Measurements from ENCODE around the gene CLVS2. TPM values are rescaled to one million over a fixed set of nuclear protein-coding genes. Genes with fewer than 3 reads are reported as not detected.

The CLVS2 gene
- polyA plus RNA-seq, 3 donors from 2014 or later = not detected

DNA sequence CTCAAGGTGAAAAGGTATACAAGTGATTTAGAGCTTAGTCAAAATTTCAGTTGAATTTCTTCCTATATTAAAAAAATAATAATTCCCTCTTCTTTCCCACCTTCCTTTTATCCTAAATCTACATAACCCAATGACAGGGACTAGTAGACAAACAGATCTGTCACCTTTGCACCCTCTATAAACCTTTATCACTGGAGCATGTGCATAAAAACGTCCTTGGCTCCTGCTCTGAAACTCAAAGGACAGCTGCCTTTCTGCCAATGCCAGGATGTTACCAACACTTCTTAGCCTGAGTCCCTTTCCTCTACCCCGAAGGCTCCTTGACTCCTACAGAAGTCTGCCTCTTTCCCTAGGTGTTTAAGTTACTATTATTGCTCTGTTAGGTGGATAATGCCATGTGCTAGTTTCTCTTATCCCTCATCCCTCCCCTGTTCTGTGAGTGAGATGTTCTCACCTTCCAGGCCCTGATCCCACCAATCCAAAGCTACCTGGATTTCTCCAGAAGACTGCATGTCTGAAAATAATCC, 4.3 kb downstream of the CLVS2 start:
- no peak overlapping the region for H3K4me3 Mint-ChIP-seq
- DNase-seq = no peak
- peaks cover 0 to 8% (median 5%) of the 10 kb centered on the region in 3 donors for H3K36me3 Mint-ChIP-seq
- H3K9me3 Mint-ChIP-seq = peaks cover 3 to 30% (median 14%) of the 10 kb centered on the region in 6 donors
- H3K4me1 Mint-ChIP-seq = no peaks in the 10 kb centered on the region
- H3K27me3 Mint-ChIP-seq (ENCODE audit: low read depth in 3 of 3) = peaks cover 8 to 9% (median 9%) of the 10 kb centered on the region in 3 donors
- H3K27ac Mint-ChIP-seq = no peak overlapping the region

GRCh38 chr6:123001540-123001939, 5.5 kb downstream of the CLVS2 start:
- no peaks in the 10 kb centered on the region for H3K4me1 Mint-ChIP-seq

GRCh38 chr6:123007885-123008284, 11.8 kb downstream of the CLVS2 start:
- H3K4me1 Mint-ChIP-seq = no peaks in the 10 kb centered on the region
- DNase-seq = no peak
- no peak overlapping the region for H3K4me3 Mint-ChIP-seq
- H3K27ac Mint-ChIP-seq = no peak overlapping the region
- H3K36me3 Mint-ChIP-seq = peaks cover 0 to 3% (median 0%) of the 10 kb centered on the region in 3 donors
- H3K27me3 Mint-ChIP-seq (ENCODE audit: low read depth in 3 of 3) = peaks cover 0 to 6% (median 2%) of the 10 kb centered on the region in 3 donors
- H3K9me3 Mint-ChIP-seq = peaks cover 1 to 21% (median 4%) of the 10 kb centered on the region in 6 donors

More at GRCh38 chr6:123001540-123001939, 5.5 kb downstream of the CLVS2 start:
- no peak for DNase-seq
- Mint-ChIP-seq H3K9me3 (peaks cover 1 to 32% (median 11%) of the 10 kb centered on the region in 6 donors), H3K36me3 (peaks cover 0 to 8% (median 5%) of the 10 kb centered on the region in 3 donors), H3K4me3 (no peak overlapping the region), H3K27ac (no peak overlapping the region), H3K27me3 (ENCODE audit: low read depth in 3 of 3) (peaks cover 4 to 7% (median 7%) of the 10 kb centered on the region in 3 donors)

GRCh38 chr6:123009059-123009458, 13.0 kb downstream of the CLVS2 start:
- peaks cover 1 to 21% (median 4%) of the 10 kb centered on the region in 6 donors for H3K9me3 Mint-ChIP-seq
- no peak overlapping the region for H3K4me3 Mint-ChIP-seq
- no peaks in the 10 kb centered on the region for H3K36me3 Mint-ChIP-seq
- no peaks in the 10 kb centered on the region for H3K4me1 Mint-ChIP-seq
- no peak for DNase-seq
- no peak overlapping the region for H3K27ac Mint-ChIP-seq
- H3K27me3 Mint-ChIP-seq (ENCODE audit: low read depth in 3 of 3) = peaks cover 0 to 6% (median 2%) of the 10 kb centered on the region in 3 donors

- no peak overlapping the region for H3K4me3 Mint-ChIP-seq
- no peaks in the 10 kb centered on the region for H3K36me3 Mint-ChIP-seq
- H3K4me1 Mint-ChIP-seq = no peaks in the 10 kb centered on the region
- H3K27me3 Mint-ChIP-seq (ENCODE audit: low read depth in 3 of 3) = peaks cover 0 to 3% (median 2%) of the 10 kb centered on the region in 3 donors
- no peak for DNase-seq
- peaks cover 2 to 35% (median 4%) of the 10 kb centered on the region in 6 donors for H3K9me3 Mint-ChIP-seq
- H3K27ac Mint-ChIP-seq = no peak overlapping the region
These were observed 18.8 kb downstream of the CLVS2 start for GRCh38 chr6:123014835-123015234.

DNA sequence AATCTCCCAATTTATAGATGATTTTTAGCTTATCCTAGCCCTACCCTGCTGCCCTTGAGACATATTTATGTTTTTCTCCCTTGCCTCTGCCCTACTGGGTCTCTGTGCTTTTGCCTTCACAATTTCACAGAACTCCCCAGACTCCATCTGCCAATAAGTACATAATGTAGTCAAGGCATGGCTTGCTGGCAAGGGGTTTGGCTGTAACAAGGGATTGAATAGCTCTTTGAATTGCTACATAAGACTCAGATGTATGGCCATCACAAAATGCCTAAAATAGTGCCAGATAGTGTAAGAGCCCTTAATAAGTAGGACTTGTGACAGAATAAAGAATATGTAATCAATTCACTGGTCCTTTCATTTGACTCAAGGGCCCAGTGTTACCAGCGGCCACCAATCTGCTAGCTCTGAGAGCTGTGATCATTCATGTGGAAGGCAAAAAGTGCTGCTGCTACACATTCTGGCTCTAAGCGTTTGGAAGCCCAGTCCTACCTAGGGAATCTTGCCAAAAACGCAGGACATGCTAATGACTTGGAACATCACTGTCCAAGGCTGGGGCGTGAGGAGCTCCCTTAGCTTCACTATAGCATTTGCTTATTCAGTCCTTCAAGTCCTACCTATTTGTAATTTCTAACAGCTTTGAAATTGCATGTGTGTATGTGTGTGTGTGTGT, 20.5 kb downstream of the CLVS2 start:
- Mint-ChIP-seq H3K4me1 (no peaks in the 10 kb centered on the region), H3K27me3 (ENCODE audit: low read depth in 3 of 3) (peaks cover 0 to 2% (median 1%) of the 10 kb centered on the region in 3 donors), H3K4me3 (no peak overlapping the region), H3K9me3 (peaks cover 0 to 37% (median 3%) of the 10 kb centered on the region in 6 donors), H3K27ac (no peak overlapping the region), H3K36me3 (no peaks in the 10 kb centered on the region)
- no peak for DNase-seq

GRCh38 chr6:123017104-123017682, 21.2 kb downstream of the CLVS2 start:
- DNase-seq = no peak
- Mint-ChIP-seq H3K4me1 (no peaks in the 10 kb centered on the region), H3K27me3 (ENCODE audit: low read depth in 3 of 3) (peaks cover 0 to 2% (median 1%) of the 10 kb centered on the region in 3 donors), H3K9me3 (peaks cover 0 to 37% (median 3%) of the 10 kb centered on the region in 6 donors), H3K4me3 (no peak overlapping the region), H3K36me3 (no peaks in the 10 kb centered on the region), H3K27ac (no peak overlapping the region)

GRCh38 chr6:123022975-123023374, 26.9 kb downstream of the CLVS2 start:
- Mint-ChIP-seq H3K4me3 (no peak overlapping the region), H3K9me3 (peaks cover 0 to 21% (median under 1%) of the 10 kb centered on the region in 6 donors), H3K27ac (no peak overlapping the region), H3K27me3 (ENCODE audit: low read depth in 3 of 3) (peaks cover 0 to 2% (median 0%) of the 10 kb centered on the region in 3 donors), H3K36me3 (no peaks in the 10 kb centered on the region), H3K4me1 (no peaks in the 10 kb centered on the region)
- no peak for DNase-seq

DNA sequence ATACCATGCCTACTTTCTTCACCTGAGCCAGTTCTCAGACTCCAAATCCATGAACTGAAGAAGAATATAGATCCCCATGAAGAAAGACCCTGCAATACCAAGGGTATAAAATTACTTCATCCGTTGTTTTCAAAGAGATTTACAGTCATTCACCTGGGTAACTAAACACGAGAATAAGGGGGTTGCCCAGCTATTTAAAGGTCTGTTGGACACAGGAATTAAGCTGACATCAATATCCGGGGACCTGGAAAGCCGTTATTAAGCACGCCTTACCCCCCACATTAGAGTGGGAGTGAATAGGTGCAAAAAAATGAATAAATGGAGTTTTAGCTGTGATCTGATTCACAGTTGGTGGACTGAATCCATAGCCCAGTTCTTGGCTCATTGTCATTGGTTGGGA, 28.9 kb downstream of the CLVS2 start:
- Mint-ChIP-seq H3K27me3 (ENCODE audit: low read depth in 3 of 3) (no peaks in the 10 kb centered on the region), H3K4me1 (no peaks in the 10 kb centered on the region), H3K4me3 (no peak overlapping the region), H3K36me3 (no peaks in the 10 kb centered on the region), H3K27ac (no peak overlapping the region), H3K9me3 (peaks cover 0 to 15% (median under 1%) of the 10 kb centered on the region in 6 donors)
- DNase-seq = no peak

- H3K27ac Mint-ChIP-seq = no peak overlapping the region
- no peak overlapping the region for H3K4me3 Mint-ChIP-seq
- H3K4me1 Mint-ChIP-seq = no peaks in the 10 kb centered on the region
- no peaks in the 10 kb centered on the region for H3K36me3 Mint-ChIP-seq
- H3K27me3 Mint-ChIP-seq (ENCODE audit: low read depth in 3 of 3) = no peaks in the 10 kb centered on the region
- no peak for DNase-seq
- H3K9me3 Mint-ChIP-seq = peaks cover 0 to 9% (median under 1%) of the 10 kb centered on the region in 6 donors
These were observed 31.4 kb downstream of the CLVS2 start for GRCh38 chr6:123027408-123027807.

DNA sequence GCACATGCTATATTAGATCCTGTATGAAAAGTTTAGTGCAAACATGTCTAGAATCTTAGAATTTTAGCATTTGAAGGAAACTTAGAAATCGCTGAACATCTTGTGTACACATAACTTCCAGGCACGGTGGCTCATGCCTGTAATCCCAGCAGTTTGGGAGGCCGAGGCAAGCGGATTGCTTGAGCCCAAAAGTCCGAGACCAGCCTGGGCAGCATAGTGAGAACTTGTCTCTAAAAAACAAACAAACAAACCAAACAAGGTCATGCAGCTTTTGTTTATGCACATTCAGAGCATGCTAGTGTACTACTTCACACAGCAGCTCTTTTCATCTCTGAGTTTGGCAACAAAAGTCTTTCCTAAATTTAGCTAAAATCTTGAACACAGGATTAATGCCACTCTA, 32.2 kb downstream of the CLVS2 start:
- no peaks in the 10 kb centered on the region for H3K36me3 Mint-ChIP-seq
- peaks cover 0 to 9% (median under 1%) of the 10 kb centered on the region in 6 donors for H3K9me3 Mint-ChIP-seq
- H3K27me3 Mint-ChIP-seq (ENCODE audit: low read depth in 3 of 3) = no peaks in the 10 kb centered on the region
- H3K4me1 Mint-ChIP-seq = no peaks in the 10 kb centered on the region
- H3K4me3 Mint-ChIP-seq = no peak overlapping the region
- DNase-seq = no peak
- no peak overlapping the region for H3K27ac Mint-ChIP-seq

- Mint-ChIP-seq H3K9me3 (peaks cover 0 to 8% (median 3%) of the 10 kb centered on the region in 6 donors), H3K4me3 (no peak overlapping the region), H3K36me3 (no peaks in the 10 kb centered on the region), H3K27ac (no peak overlapping the region), H3K27me3 (ENCODE audit: low read depth in 3 of 3) (no peaks in the 10 kb centered on the region), H3K4me1 (no peaks in the 10 kb centered on the region)
- DNase-seq = no peak
These were observed 34.2 kb downstream of the CLVS2 start for GRCh38 chr6:123030282-123030681.

GRCh38 chr6:123036648-123037047, 40.6 kb downstream of the CLVS2 start:
- Mint-ChIP-seq H3K27me3 (ENCODE audit: low read depth in 3 of 3) (no peaks in the 10 kb centered on the region), H3K4me1 (no peaks in the 10 kb centered on the region), H3K27ac (no peak overlapping the region), H3K4me3 (no peak overlapping the region), H3K9me3 (peaks cover 0 to 26% (median 3%) of the 10 kb centered on the region in 6 donors), H3K36me3 (no peaks in the 10 kb centered on the region)
- DNase-seq = no peak

- DNase-seq = no peak
- no peak overlapping the region for H3K27ac Mint-ChIP-seq
- peaks cover 0 to 26% (median 3%) of the 10 kb centered on the region in 6 donors for H3K9me3 Mint-ChIP-seq
- H3K4me3 Mint-ChIP-seq = no peak overlapping the region
- no peaks in the 10 kb centered on the region for H3K4me1 Mint-ChIP-seq
- H3K27me3 Mint-ChIP-seq (ENCODE audit: low read depth in 3 of 3) = no peaks in the 10 kb centered on the region
- no peaks in the 10 kb centered on the region for H3K36me3 Mint-ChIP-seq
These were observed 43.4 kb downstream of the CLVS2 start for GRCh38 chr6:123039431-123039830.
